Measurements from ENCODE around the gene COL23A1.

Gene COL23A1

GRCh38 chr5:178196986-178197385 is 393.2 kb downstream of the COL23A1 start:
- WGBS, 2 donors (ENCODE audit: extremely low coverage in 2 of 2, insufficient read length in 2 of 2, insufficient replicate concordance in 1 of 2) = no CpG with 5 or more reads among the region's 8 CpGs
- Histone ChIP-seq H3K18ac (ENCODE audit: low read length) (no peak overlapping the region), H2AK5ac (ENCODE audit: low read depth, low read length) (no peak overlapping the region), H2BK5ac (ENCODE audit: low read length) (no peak overlapping the region), H2BK120ac (ENCODE audit: low read depth, low read length) (no peak overlapping the region), H3K27ac (replicated peaks; ENCODE audit: low read length) (no peak overlapping the region), H2AFZ (ENCODE audit: low read length) (no peak overlapping the region), H3K36me3 (replicated peaks in 1 of 2; ENCODE audit: control insufficient read depth in 2 of 2, insufficient read depth in 2 of 2, low read length in 2 of 2) (no peaks in the 10 kb centered on the region), H3K9ac (ENCODE audit: low read depth, low read length, poor library complexity) (no peak overlapping the region), H3K4me1 (ENCODE audit: control insufficient read depth in 2 of 2, insufficient read depth in 1 of 2, low read depth in 1 of 2, low read length in 2 of 2) (peaks cover 3 to 9% of the 10 kb centered on the region in 2 donors), H3K4me2 (ENCODE audit: insufficient read depth, low read length, poor library complexity, severe bottlenecking) (no peak overlapping the region), H4K8ac (ENCODE audit: low read depth, low read length) (no peak overlapping the region), H3K14ac (ENCODE audit: low read length) (no peak overlapping the region), H3K4ac (ENCODE audit: low read length) (no peak overlapping the region), H2BK12ac (ENCODE audit: low read length) (no peak overlapping the region), H4K91ac (ENCODE audit: low read depth, low read length, poor library complexity) (no peak overlapping the region), H3K4me3 (ENCODE audit: low read length in 2 of 2) (no peak overlapping the region), H3K79me1 (ENCODE audit: low read depth, low read length) (no peaks in the 10 kb centered on the region), H3K27me3 (ENCODE audit: control insufficient read depth in 3 of 3, insufficient read depth in 3 of 3, low read depth in 1 of 3, low read length in 3 of 3) (peaks cover 0 to 20% (median 0%) of the 10 kb centered on the region in 3 experiments), H2BK15ac (ENCODE audit: low read length) (no peak overlapping the region), H3K23ac (ENCODE audit: low read depth, low read length, poor library complexity) (no peak overlapping the region), H3K9me3 (replicated peaks in 1 of 2; ENCODE audit: control insufficient read depth in 2 of 2, insufficient read depth in 1 of 2, low read depth in 1 of 2, low read length in 2 of 2) (peaks cover 0 to 4% of the 10 kb centered on the region in 2 donors)
- DNase-seq (ENCODE audit: low spot score) = no peak

GRCh38 chr5:178196281-178196812 is 393.8 kb downstream of the COL23A1 start:
- H2BK15ac ChIP-seq (ENCODE audit: low read length) = no peak overlapping the region
- H4K91ac ChIP-seq (ENCODE audit: low read depth, low read length, poor library complexity) = no peak overlapping the region
- no peak overlapping the region for H3K23ac ChIP-seq (ENCODE audit: low read depth, low read length, poor library complexity)
- H3K4me3 ChIP-seq (ENCODE audit: low read length in 2 of 2) = no peak overlapping the region
- H3K4me1 ChIP-seq (ENCODE audit: control insufficient read depth in 2 of 2, insufficient read depth in 1 of 2, low read depth in 1 of 2, low read length in 2 of 2) = peaks cover 3 to 9% of the 10 kb centered on the region in 2 donors
- no peak overlapping the region for H3K14ac ChIP-seq (ENCODE audit: low read length)
- DNase-seq (ENCODE audit: low spot score) = no peak
- no peaks in the 10 kb centered on the region for H3K36me3 ChIP-seq (replicated peaks in 1 of 2; ENCODE audit: control insufficient read depth in 2 of 2, insufficient read depth in 2 of 2, low read length in 2 of 2)
- no CpG with 5 or more reads among the region's 7 CpGs for WGBS, 2 donors (ENCODE audit: extremely low coverage in 2 of 2, insufficient read length in 2 of 2, insufficient replicate concordance in 1 of 2)
- H3K4ac ChIP-seq (ENCODE audit: low read length) = no peak overlapping the region
- H4K8ac ChIP-seq (ENCODE audit: low read depth, low read length) = no peak overlapping the region
- peak overlapping the region; percentile 19 for H3K4me2 ChIP-seq (ENCODE audit: insufficient read depth, low read length, poor library complexity, severe bottlenecking)
- H3K9ac ChIP-seq (ENCODE audit: low read depth, low read length, poor library complexity) = no peak overlapping the region
- H3K27me3 ChIP-seq (ENCODE audit: control insufficient read depth in 3 of 3, insufficient read depth in 3 of 3, low read depth in 1 of 3, low read length in 3 of 3) = peaks cover 0 to 20% (median 0%) of the 10 kb centered on the region in 3 experiments
- H2BK12ac ChIP-seq (ENCODE audit: low read length) = no peak overlapping the region
- no peak overlapping the region for H2BK120ac ChIP-seq (ENCODE audit: low read depth, low read length)
- peak overlapping the region; percentile 70 for H2AFZ ChIP-seq (ENCODE audit: low read length)
- no peak overlapping the region for H2BK5ac ChIP-seq (ENCODE audit: low read length)
- peaks cover 0 to 4% of the 10 kb centered on the region in 2 donors for H3K9me3 ChIP-seq (replicated peaks in 1 of 2; ENCODE audit: control insufficient read depth in 2 of 2, insufficient read depth in 1 of 2, low read depth in 1 of 2, low read length in 2 of 2)
- no peak overlapping the region for H3K18ac ChIP-seq (ENCODE audit: low read length)
- peak overlapping the region; percentile 32 for H3K27ac ChIP-seq (replicated peaks; ENCODE audit: low read length)
- no peaks in the 10 kb centered on the region for H3K79me1 ChIP-seq (ENCODE audit: low read depth, low read length)
- no peak overlapping the region for H2AK5ac ChIP-seq (ENCODE audit: low read depth, low read length)

GRCh38 chr5:178194026-178194425 is 396.2 kb downstream of the COL23A1 start:
- Histone ChIP-seq H2BK120ac (ENCODE audit: low read depth, low read length) (no peak overlapping the region), H4K8ac (ENCODE audit: low read depth, low read length) (no peak overlapping the region), H2BK5ac (ENCODE audit: low read length) (peak overlapping the region; percentile 75), H3K9me3 (replicated peaks in 1 of 2; ENCODE audit: control insufficient read depth in 2 of 2, insufficient read depth in 1 of 2, low read depth in 1 of 2, low read length in 2 of 2) (peaks cover 0 to 4% of the 10 kb centered on the region in 2 donors), H2BK12ac (ENCODE audit: low read length) (no peak overlapping the region), H2AFZ (ENCODE audit: low read length) (peak overlapping the region; percentile 72), H3K36me3 (replicated peaks in 1 of 2; ENCODE audit: control insufficient read depth in 2 of 2, insufficient read depth in 2 of 2, low read length in 2 of 2) (no peaks in the 10 kb centered on the region), H3K79me1 (ENCODE audit: low read depth, low read length) (no peaks in the 10 kb centered on the region), H4K91ac (ENCODE audit: low read depth, low read length, poor library complexity) (no peak overlapping the region), H3K23ac (ENCODE audit: low read depth, low read length, poor library complexity) (peak overlapping the region; percentile 80), H3K4me3 (ENCODE audit: low read length in 2 of 2) (no peak overlapping the region), H3K4me1 (ENCODE audit: control insufficient read depth in 2 of 2, insufficient read depth in 1 of 2, low read depth in 1 of 2, low read length in 2 of 2) (peaks cover 3 to 9% of the 10 kb centered on the region in 2 donors), H3K4me2 (ENCODE audit: insufficient read depth, low read length, poor library complexity, severe bottlenecking) (no peak overlapping the region), H3K14ac (ENCODE audit: low read length) (no peak overlapping the region), H2BK15ac (ENCODE audit: low read length) (peak overlapping the region; percentile 85), H3K4ac (ENCODE audit: low read length) (peak overlapping the region; percentile 93), H3K27me3 (ENCODE audit: control insufficient read depth in 3 of 3, insufficient read depth in 3 of 3, low read depth in 1 of 3, low read length in 3 of 3) (peaks cover 0 to 18% (median 0%) of the 10 kb centered on the region in 3 experiments), H3K18ac (ENCODE audit: low read length) (peak overlapping the region; percentile 87), H2AK5ac (ENCODE audit: low read depth, low read length) (peak overlapping the region; percentile 71), H3K27ac (replicated peaks; ENCODE audit: low read length) (no peak overlapping the region), H3K9ac (ENCODE audit: low read depth, low read length, poor library complexity) (no peak overlapping the region)
- DNase-seq (ENCODE audit: low spot score) = no peak
- WGBS, 2 donors (ENCODE audit: extremely low coverage in 2 of 2, insufficient read length in 2 of 2, insufficient replicate concordance in 1 of 2) = no CpG with 5 or more reads among the region's 7 CpGs

GRCh38 chr5:178193251-178193809 is 396.9 kb downstream of the COL23A1 start:
- Histone ChIP-seq H3K27ac (replicated peaks; ENCODE audit: low read length) (no peak overlapping the region), H3K9me3 (replicated peaks in 1 of 2; ENCODE audit: control insufficient read depth in 2 of 2, insufficient read depth in 1 of 2, low read depth in 1 of 2, low read length in 2 of 2) (peaks cover 0 to 4% of the 10 kb centered on the region in 2 donors), H2BK12ac (ENCODE audit: low read length) (no peak overlapping the region), H2AK5ac (ENCODE audit: low read depth, low read length) (no peak overlapping the region), H3K18ac (ENCODE audit: low read length) (no peak overlapping the region), H2AFZ (ENCODE audit: low read length) (no peak overlapping the region), H2BK120ac (ENCODE audit: low read depth, low read length) (no peak overlapping the region), H3K79me1 (ENCODE audit: low read depth, low read length) (no peaks in the 10 kb centered on the region), H3K14ac (ENCODE audit: low read length) (no peak overlapping the region), H3K4me2 (ENCODE audit: insufficient read depth, low read length, poor library complexity, severe bottlenecking) (no peak overlapping the region), H3K4me1 (ENCODE audit: control insufficient read depth in 2 of 2, insufficient read depth in 1 of 2, low read depth in 1 of 2, low read length in 2 of 2) (peaks cover 3 to 9% of the 10 kb centered on the region in 2 donors), H4K91ac (ENCODE audit: low read depth, low read length, poor library complexity) (no peak overlapping the region), H3K4ac (ENCODE audit: low read length) (no peak overlapping the region), H3K36me3 (replicated peaks in 1 of 2; ENCODE audit: control insufficient read depth in 2 of 2, insufficient read depth in 2 of 2, low read length in 2 of 2) (no peaks in the 10 kb centered on the region), H4K8ac (ENCODE audit: low read depth, low read length) (no peak overlapping the region), H3K4me3 (ENCODE audit: low read length in 2 of 2) (peak overlapping the region in 1 of 2 donors; percentile 31), H2BK5ac (ENCODE audit: low read length) (no peak overlapping the region), H2BK15ac (ENCODE audit: low read length) (no peak overlapping the region), H3K27me3 (ENCODE audit: control insufficient read depth in 3 of 3, insufficient read depth in 3 of 3, low read depth in 1 of 3, low read length in 3 of 3) (peaks cover 0 to 18% (median 0%) of the 10 kb centered on the region in 3 experiments), H3K23ac (ENCODE audit: low read depth, low read length, poor library complexity) (no peak overlapping the region), H3K9ac (ENCODE audit: low read depth, low read length, poor library complexity) (no peak overlapping the region)
- no peak for DNase-seq (ENCODE audit: low spot score)
- no CpG with 5 or more reads among the region's 8 CpGs for WGBS, 2 donors (ENCODE audit: extremely low coverage in 2 of 2, insufficient read length in 2 of 2, insufficient replicate concordance in 1 of 2)

All from neuronal stem cell (in vitro differentiated cells).